NCI-H1436 (cell line): ENCODE data around the gene TNNC1.

ENCODE experiments used
- DNase-seq: peaks from one replicate; lab custom pipeline; 2025; lab: John Stamatoyannopoulos, UW

TNNC1 gene

GRCh38 chr3:52442409-52443267, 11.2 kb downstream of the TNNC1 start:
- no peak for DNase-seq

- no peak for DNase-seq
Measured at GRCh38 chr3:52441772-52442332, 12.0 kb downstream of the TNNC1 start.

- no peak for DNase-seq
Measured at GRCh38 chr3:52441091-52441771, 12.6 kb downstream of the TNNC1 start.

GRCh38 chr3:52440671-52441070, 13.2 kb downstream of the TNNC1 start:
- DNase-seq: no peak

- DNase-seq: no peak
Measured at GRCh38 chr3:52440249-52440551, 13.6 kb downstream of the TNNC1 start.

- no peak for DNase-seq
Measured at GRCh38 chr3:52439426-52440248, 14.2 kb downstream of the TNNC1 start.

GRCh38 chr3:52438579-52439425, 15.0 kb downstream of the TNNC1 start:
- no peak for DNase-seq

GRCh38 chr3:52438104-52438376, 15.8 kb downstream of the TNNC1 start:
- DNase-seq: no peak

GRCh38 chr3:52437326-52438103, 16.3 kb downstream of the TNNC1 start:
- DNase-seq: no peak

- no peak for DNase-seq
Measured at GRCh38 chr3:52436500-52437149, 17.2 kb downstream of the TNNC1 start.

- DNase-seq: peak; percentile 26
Measured at GRCh38 chr3:52435246-52436101, 18.4 kb downstream of the TNNC1 start.

- DNase-seq: no peak
Measured at GRCh38 chr3:52434491-52435115, 19.2 kb downstream of the TNNC1 start.

GRCh38 chr3:52433996-52434479, 19.8 kb downstream of the TNNC1 start:
- DNase-seq: no peak

- DNase-seq: no peak
Measured at GRCh38 chr3:52433328-52433995, 20.4 kb downstream of the TNNC1 start.

GRCh38 chr3:52432691-52433141, 21.1 kb downstream of the TNNC1 start:
- no peak for DNase-seq

- DNase-seq: no peak
Measured at GRCh38 chr3:52432225-52432624, 21.6 kb downstream of the TNNC1 start.

GRCh38 chr3:52431459-52432223, 22.2 kb downstream of the TNNC1 start:
- no peak for DNase-seq
